Stimulated activated CD8-positive, alpha-beta memory T cell treated with anti-CD3 and anti-CD28 coated beads, Interleukin-2, amount 100 ng/mL, for 1 hour (primary cell): ENCODE data around the gene ALG3.
"Not testable (repeated sequence)": the region's sequence is repeated elsewhere in the genome, so short reads cannot be mapped to it uniquely, and the experiment has no call there.

Source experiments
- DNase-seq, 2 donors: peaks; one replicate each; pipeline ENCODE4 v3.0.0-alpha.2; 2020; ENCODE audit warnings: low read depth in 2 of 2

ALG3 gene

DNA sequence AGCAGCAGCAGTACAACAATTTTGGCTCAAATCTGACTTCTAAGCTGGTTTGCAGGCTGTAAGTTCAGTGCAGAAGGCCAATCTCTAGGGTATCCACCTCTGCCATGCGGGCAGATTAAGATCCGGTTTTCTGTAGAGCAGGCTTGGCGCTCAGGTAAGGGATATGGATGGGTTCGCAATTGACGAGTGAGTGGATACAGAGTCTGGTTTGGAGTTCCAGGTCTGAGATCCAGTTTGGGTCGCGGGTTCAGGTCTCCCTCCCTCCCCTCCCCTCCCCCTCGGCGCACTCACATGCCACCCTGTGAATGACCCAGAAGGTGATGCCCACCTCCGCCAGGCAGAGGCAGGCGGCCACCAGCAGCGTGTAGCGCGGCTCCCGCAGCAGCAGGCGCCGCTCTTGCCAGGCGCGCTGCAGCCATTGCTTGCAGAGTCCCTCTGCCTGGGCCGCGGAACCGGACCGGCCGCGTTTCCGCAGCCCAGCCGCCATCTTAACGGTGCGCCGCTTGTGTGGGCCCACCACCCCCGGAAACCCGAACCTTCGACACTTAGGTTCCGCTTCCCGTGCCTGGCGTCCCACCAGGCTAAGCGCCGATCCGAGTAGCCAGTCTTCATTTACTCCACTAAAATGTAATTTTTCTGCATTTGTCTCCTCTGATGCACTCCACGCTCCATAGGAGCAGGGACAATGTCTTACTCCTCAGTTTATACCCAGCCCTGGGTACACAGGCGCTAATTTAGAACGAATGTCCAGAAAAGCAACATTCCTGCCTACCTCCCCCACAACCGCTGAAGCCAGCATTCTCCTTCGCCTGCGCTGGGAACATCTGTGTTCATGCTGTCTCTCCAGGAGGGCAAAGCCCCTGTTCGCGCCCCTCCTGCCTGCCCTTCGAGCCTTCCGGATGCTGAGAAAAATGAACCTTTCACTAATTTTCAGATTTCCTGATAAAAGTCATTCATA lies at the start of gene ALG3:
Gene ALG3, minus strand, starts transcription at position 509 of the 958 bp plus-strand sequence. Its CDS starts 22 bp downstream, at position 487.
- peak; percentile 71 to 75 for DNase-seq

- DNase-seq: no peak
Observed at GRCh38 chr3:184296616-184297015, 47.9 kb upstream of the ALG3 start.

DNA sequence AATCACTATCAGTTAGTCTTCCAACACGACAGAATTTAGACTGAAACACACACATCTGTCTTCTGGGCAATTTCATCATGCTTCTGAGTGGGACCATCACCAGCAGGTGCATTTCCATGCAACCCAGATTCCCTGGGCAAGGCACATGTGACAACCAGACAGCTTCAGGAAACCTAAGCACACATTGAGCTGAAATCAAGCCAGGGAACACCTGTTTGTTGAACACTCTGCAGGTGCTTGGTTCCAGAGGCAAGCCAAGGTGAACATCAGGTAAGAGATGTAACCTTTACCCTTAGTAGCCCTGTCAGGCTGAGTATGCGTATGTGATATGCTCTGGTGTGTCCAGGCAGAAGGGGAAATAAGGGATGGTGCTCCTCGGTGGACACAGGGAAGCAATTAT lies 47.0 kb upstream of the ALG3 start:
- DNase-seq: no peak

DNA sequence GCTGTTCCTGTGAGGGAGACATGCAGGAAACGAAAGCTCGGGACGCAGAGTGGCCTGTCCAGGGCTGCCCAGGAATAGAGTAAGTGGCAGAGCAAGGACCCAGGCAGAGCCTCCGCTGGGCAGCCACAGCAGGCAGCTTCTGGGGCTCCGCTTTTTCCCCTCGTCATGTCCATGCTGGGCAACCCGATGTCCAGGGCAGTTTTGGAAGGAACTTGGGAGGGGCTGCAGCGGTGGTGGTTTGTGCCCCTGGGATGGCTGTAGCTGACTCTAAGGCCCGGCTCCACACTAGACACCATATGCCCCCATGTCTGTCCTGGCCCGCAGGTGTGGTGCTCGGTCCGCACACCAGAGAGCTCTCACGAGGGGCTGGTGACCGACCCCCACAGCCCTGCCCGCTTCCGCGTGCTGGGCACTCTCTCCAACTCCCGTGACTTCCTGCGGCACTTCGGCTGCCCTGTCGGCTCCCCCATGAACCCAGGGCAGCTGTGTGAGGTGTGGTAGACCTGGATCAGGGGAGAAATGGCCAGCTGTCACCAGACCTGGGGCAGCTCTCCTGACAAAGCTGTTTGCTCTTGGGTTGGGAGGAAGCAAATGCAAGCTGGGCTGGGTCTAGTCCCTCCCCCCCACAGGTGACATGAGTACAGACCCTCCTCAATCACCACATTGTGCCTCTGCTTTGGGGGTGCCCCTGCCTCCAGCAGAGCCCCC lies 43.1 kb upstream of the ALG3 start:
- DNase-seq: no peak

GRCh38 chr3:184291044-184291737 lies 42.4 kb upstream of the ALG3 start:
- no peak for DNase-seq

- no peak for DNase-seq
Observed at GRCh38 chr3:184290331-184290730, 41.6 kb upstream of the ALG3 start.

DNA sequence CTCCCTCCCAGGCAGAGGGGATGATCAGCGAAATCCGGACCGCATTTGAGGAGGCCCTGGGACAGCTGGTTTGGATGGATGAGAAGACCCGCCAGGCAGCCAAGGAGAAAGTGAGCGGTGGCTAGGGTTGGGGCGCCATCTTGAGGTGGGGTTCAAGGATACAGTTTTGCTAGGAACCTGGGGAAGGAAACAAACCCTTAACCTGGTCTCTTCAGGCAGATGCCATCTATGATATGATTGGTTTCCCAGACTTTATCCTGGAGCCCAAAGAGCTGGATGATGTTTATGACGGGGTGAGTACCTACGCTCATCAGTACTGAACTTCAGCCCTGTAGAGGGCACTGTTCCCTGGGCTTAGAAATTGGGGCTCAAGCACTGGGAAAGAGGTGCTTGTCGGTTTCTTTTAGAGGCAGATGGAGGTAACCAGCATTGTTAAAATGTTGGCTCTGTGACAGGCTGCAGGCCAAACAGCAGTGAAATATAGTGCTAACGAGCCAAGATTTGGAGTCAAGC lies 40.7 kb upstream of the ALG3 start:
- peak; percentile 15 to 24 for DNase-seq

DNA sequence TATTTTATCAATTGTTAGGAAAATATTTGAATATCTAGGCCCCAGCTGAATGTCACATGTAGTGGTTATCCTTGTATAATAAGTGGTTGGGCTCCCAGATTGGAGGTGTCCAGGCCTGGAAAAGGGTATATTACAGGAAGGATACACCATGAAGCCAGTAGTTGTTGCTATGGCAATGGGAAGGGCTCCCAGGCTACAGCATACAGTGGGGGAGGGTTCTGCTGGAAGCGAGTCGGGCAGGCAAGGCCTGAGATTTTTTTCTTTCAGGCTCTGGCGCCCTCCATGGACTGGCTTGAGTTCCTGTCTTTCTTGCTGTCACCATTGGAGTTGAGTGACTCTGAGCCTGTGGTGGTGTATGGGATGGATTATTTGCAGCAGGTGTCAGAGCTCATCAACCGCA lies 35.9 kb upstream of the ALG3 start:
- DNase-seq: no peak

DNA sequence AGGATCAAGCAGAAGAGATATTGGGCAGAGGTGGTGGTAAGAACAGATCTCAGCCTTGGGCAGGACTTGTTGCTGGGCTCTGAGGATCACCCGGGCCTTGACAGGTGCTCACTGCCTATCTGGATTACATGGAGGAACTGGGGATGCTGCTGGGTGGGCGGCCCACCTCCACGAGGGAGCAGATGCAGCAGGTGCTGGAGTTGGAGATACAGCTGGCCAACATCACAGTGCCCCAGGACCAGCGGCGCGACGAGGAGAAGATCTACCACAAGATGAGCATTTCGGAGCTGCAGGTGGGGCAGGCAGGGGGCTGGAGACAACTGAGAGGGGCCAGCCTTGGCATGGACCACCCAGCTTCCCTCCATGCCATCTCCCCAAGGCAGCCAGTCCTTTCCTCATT lies 34.9 kb upstream of the ALG3 start:
- DNase-seq: no peak

DNA sequence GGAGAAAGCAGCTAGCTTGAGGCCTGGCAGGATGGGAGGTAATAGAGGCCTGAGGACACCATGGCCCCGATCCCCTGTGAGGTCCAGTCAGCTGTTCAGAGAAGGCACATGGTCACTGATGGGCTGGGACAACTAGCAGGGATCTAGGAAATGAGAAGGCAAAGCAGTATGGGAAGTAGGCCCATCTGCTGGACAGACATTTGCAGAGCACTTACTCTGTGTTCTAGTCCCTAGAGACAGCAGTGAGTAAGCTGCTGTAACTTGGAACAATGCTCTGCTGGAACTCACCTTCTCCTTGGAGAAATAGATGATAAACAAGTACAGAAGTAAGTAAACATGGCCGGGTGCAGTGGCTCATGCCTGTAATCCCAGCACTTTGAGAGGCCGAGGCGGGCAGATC lies 34.2 kb upstream of the ALG3 start:
- no peak for DNase-seq

DNA sequence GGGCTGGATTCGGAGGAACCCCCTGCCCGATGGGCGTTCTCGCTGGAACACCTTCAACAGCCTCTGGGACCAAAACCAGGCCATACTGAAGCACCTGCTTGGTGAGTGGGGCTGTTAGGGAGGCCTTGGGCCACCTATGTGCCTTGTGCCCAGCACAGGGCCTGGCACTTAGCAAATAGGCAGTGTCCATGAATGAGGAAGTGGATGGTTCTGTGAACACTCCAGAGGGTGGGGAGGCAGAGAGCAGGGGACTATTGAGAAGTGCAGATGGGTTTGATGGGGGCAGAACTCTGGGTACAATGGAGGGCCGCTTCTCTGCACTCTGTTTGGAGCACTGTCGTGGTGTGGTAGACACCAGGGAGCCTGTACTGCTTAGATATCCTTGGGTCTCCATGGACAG lies 28.6 kb upstream of the ALG3 start:
- no peak for DNase-seq

- no peak for DNase-seq
Observed at GRCh38 chr3:184275961-184276910, 27.5 kb upstream of the ALG3 start, which contains the start of gene ECE2. Gene ECE2, plus strand, starts transcription at chr3:184276022. Its CDS starts 132 bp downstream, at chr3:184276154.

DNA sequence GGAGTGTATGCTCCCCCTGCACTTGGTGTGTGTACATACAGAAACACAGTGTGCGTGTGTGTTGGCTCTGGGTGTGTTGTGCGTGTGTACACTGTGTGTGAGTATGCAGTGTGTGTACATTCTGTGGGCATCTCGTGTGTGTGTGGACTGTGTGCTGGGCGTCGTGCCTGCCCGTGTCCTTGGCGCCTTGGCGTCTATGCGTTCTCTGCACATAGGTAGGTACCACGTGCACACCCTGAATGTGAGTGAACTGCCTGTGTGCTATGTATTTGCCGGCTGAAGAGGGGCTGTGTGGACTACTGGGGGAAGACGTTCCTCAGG lies 26.6 kb upstream of the ALG3 start:
- DNase-seq: no peak

- DNase-seq: no peak
Observed at GRCh38 chr3:184272269-184272668, 23.5 kb upstream of the ALG3 start.

DNA sequence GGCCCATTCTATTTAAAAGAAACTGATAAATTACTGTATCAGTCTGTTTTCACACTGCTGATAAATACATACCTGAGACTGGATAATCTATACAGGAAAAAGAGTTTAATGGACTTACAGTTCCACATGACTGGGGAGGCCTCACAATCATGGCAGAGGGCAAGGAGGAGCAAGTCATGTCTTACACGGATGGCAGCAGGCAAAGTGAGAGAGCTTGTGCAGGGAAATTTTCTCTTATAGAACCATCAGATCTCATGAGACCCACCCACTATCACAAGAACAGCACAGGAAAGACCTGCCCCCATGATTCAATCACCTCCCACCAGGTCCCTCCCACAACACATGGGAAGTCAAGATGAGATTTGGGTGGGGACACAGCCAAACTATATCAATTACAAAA lies 18.5 kb upstream of the ALG3 start:
- DNase-seq: not testable (repeated sequence)

DNA sequence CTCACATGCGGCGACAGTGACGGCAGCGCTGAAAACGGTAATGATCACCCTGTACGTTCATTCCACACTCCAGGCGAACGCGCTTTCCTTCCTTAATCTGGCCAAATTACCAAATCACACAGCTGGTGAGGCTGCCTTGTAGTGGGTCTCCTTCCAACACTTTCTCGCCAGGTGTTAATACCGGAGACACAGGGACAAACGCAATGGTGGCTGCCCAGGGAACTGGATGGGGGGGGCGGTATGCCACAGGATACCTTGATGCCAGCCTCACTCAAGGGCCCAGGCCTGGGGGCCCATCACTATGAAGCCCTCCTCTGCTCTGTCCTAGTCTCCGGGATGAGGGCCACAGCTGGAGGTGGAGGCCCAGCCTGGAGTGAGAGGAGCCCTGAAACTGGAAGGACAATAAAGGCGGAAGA lies 14.0 kb upstream of the ALG3 start:
- DNase-seq: no peak

- no peak for DNase-seq
Observed at GRCh38 chr3:184261854-184262763, 13.3 kb upstream of the ALG3 start.

DNA sequence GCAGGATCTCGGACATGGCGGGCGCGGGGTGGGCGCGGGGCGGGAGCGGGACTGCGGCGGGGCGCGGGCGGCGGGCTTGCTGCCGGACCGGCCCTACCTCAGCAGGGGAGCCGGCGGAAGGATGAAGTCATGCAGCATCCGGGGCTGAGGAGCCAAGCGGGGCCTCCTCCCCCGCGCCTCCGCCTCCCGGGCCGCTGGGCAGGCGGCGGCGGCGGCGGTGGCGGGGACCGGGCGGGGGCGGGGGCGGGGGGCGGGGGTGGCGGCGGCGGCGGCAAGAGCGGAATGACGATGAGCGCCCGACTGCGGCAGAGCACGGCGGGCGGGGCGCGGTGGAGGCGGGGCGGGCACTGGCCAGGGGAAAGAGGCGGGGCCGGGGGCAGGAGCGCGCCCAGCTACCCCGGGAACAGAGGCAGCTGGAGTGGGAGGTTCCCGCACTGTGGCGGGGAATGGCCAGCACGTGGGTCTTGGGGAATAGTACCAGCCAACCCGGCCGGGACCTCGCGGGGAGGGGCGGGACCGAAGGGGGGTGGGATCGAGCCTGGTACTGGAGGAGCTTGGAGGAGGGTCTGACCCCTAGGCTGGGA lies 12.6 kb upstream of the ALG3 start, which contains the start of gene CAMK2N2:
Gene CAMK2N2, minus strand, starts transcription at position 284 of the 584 bp plus-strand sequence. Its CDS starts 268 bp downstream, at position 16.
- peak in 1 of 2 donors; percentile 28 for DNase-seq

- DNase-seq: no peak
Observed at GRCh38 chr3:184260724-184261269, 12.0 kb upstream of the ALG3 start.
